ENCODE data around the gene PLA2R1.

PLA2R1 gene

GRCh38 chr2:159941729-159942128 is 120.7 kb downstream of the PLA2R1 start:
- TF ChIP-seq, protein P1, sequence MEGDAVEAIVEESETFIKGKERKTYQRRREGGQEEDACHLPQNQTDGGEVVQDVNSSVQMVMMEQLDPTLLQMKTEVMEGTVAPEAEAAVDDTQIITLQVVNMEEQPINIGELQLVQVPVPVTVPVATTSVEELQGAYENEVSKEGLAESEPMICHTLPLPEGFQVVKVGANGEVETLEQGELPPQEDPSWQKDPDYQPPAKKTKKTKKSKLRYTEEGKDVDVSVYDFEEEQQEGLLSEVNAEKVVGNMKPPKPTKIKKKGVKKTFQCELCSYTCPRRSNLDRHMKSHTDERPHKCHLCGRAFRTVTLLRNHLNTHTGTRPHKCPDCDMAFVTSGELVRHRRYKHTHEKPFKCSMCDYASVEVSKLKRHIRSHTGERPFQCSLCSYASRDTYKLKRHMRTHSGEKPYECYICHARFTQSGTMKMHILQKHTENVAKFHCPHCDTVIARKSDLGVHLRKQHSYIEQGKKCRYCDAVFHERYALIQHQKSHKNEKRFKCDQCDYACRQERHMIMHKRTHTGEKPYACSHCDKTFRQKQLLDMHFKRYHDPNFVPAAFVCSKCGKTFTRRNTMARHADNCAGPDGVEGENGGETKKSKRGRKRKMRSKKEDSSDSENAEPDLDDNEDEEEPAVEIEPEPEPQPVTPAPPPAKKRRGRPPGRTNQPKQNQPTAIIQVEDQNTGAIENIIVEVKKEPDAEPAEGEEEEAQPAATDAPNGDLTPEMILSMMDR (conservative IDR thresholded peaks at IDR 0.05; ENCODE audit: low read depth, low read length), result no peak
- DNase-seq (ENCODE audit: low read depth), result no peak
- no peak overlapping the region for H3K4me3 ChIP-seq (ENCODE audit: low read depth, low read length)

DNA sequence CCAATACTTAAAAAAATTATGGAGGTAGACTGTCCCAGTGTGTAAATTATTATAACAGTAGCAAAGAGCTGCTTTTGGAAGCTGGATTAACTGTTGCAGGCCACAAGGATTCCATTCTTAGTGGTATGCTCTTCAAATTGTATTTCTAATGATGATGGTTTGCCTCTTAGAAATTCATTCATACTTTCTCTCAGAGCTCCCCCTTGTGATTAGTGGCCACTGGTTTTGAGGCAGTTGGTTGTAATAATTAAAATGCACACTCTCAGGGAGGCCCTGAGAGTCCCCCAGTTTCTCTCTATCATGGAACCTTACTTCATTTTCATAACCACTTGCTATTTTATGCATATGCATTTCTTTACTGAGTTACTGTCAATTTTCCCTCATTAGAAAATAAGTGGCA is 122.5 kb downstream of the PLA2R1 start:
- TF ChIP-seq, protein P1 (conservative IDR thresholded peaks at IDR 0.05; ENCODE audit: low read depth, low read length), result peak; percentile 64
- peak; percentile 68 for DNase-seq (ENCODE audit: low read depth)

GRCh38 chr2:159938395-159938794 is 124.0 kb downstream of the PLA2R1 start:
- no peak for DNase-seq (ENCODE audit: low read depth)
- no peak overlapping the region for H3K4me3 ChIP-seq (ENCODE audit: low read depth, low read length)
- TF ChIP-seq, protein P1 (conservative IDR thresholded peaks at IDR 0.05; ENCODE audit: low read depth, low read length), result no peak

More for the DNA sequence above, 122.5 kb downstream of the PLA2R1 start:
- H3K4me3 ChIP-seq (ENCODE audit: low read depth, low read length), result no peak overlapping the region

- TF ChIP-seq, protein P1 (conservative IDR thresholded peaks at IDR 0.05; ENCODE audit: low read depth, low read length), result no peak
- DNase-seq (ENCODE audit: low read depth), result no peak
- H3K4me3 ChIP-seq (ENCODE audit: low read depth, low read length), result no peak overlapping the region
Observed at GRCh38 chr2:159936471-159936870, 125.9 kb downstream of the PLA2R1 start.

- TF ChIP-seq, protein P1 (conservative IDR thresholded peaks at IDR 0.05; ENCODE audit: low read depth, low read length), result no peak
- H3K4me3 ChIP-seq (ENCODE audit: low read depth, low read length), result no peak overlapping the region
- DNase-seq (ENCODE audit: low read depth), result peak; percentile 19
Observed at GRCh38 chr2:159933727-159934049, 128.7 kb downstream of the PLA2R1 start.

GRCh38 chr2:159933040-159933726 is 129.2 kb downstream of the PLA2R1 start:
- DNase-seq (ENCODE audit: low read depth), result no peak
- TF ChIP-seq, protein P1 (conservative IDR thresholded peaks at IDR 0.05; ENCODE audit: low read depth, low read length), result no peak
- no peak overlapping the region for H3K4me3 ChIP-seq (ENCODE audit: low read depth, low read length)

DNA sequence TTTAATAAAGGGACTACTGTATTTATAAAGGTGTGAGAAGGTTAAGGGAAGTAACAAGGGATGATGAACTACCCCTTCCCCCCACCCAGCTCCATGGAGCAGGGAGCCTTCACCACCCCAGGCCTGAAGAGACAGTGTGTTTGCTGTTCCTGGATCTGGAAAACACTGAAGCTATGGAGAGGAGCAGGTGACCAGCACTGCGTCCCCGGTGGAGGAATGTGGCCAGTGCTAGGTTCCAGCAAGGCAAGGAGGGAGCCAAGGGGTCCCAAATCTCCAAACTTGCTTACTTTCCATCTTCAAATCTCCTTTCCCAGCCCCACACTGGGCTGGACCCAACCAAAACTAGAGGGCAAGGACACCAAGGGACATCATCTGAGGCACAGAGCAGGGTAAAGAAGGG is 135.7 kb downstream of the PLA2R1 start:
- no peak overlapping the region for H3K4me3 ChIP-seq (ENCODE audit: low read depth, low read length)
- DNase-seq (ENCODE audit: low read depth), result no peak
- TF ChIP-seq, protein P1 (conservative IDR thresholded peaks at IDR 0.05; ENCODE audit: low read depth, low read length), result no peak
